ENCODE results near the gene GAS2L2.

GRCh38 chr17:35766489-35766877, 13.4 kb upstream of the GAS2L2 start:
- TF ChIP-seq POLR2A (IDR thresholded peaks at IDR 0.05; ENCODE audit: low read depth, low read length) = no peak
- no peak for TF ChIP-seq TAF1 (IDR thresholded peaks at IDR 0.05; ENCODE audit: low read depth, low read length)
